Mesothelial cell of epicardium (in vitro differentiated cells): Measurements from ENCODE around the gene TEX9. TPM values are rescaled to one million over a fixed set of nuclear protein-coding genes. Genes with fewer than 3 reads are reported as not detected.

Source experiments
- DNase-seq, 2 experiments: peaks; one replicate each; pipeline ENCODE4 v3.0.0; 2021; ENCODE audit warnings: low spot score in 2 of 2; ENCODE audit not compliant: unreplicated experiment in 2 of 2
- H3K27ac Mint-ChIP-seq: 2 replicates; pipeline ENCODE4 v1.8.0; 2021; ENCODE audit warnings: mixed read lengths
- H3K27me3 Mint-ChIP-seq: 2 replicates; pipeline ENCODE4 v1.8.0; 2021; ENCODE audit warnings: low read depth, mixed read lengths
- H3K36me3 Mint-ChIP-seq: 2 replicates; pipeline ENCODE4 v1.8.0; 2021; ENCODE audit warnings: mixed read lengths
- H3K4me1 Mint-ChIP-seq: 2 replicates; pipeline ENCODE4 v1.8.0; 2021; ENCODE audit warnings: mixed read lengths
- H3K4me3 Mint-ChIP-seq: 2 replicates; pipeline ENCODE4 v1.8.0; 2021; ENCODE audit warnings: mild to moderate bottlenecking, moderate library complexity, mixed read lengths
- H3K9me3 Mint-ChIP-seq: 2 replicates; pipeline ENCODE4 v1.8.0; 2021; ENCODE audit warnings: mixed read lengths
- total RNA-seq: library from RNA; stranded (reverse); gene quantifications from 3 replicates; pipeline ENCODE4 v1.2.1, GENCODE V29; 2021
- TF ChIP-seq, protein P1 (sequence below): fragments of 200-600 bp; sonication (generic); IDR thresholded peaks from one replicate; pipeline ENCODE4 v1.5.0; 2021; ENCODE audit warnings: antibody characterized with exemption; ENCODE audit not compliant: unreplicated experiment

Gene TEX9
- total RNA-seq, 1 donor from 2014 or later = 23.4 TPM

- no peak overlapping the region for H3K4me3 Mint-ChIP-seq
- H3K36me3 Mint-ChIP-seq = no peaks in the 10 kb centered on the region
- no peak overlapping the region for H3K27ac Mint-ChIP-seq
- no peak for DNase-seq
- H3K9me3 Mint-ChIP-seq = peaks cover 10% of the 10 kb centered on the region
- H3K27me3 Mint-ChIP-seq = no peaks in the 10 kb centered on the region
- TF ChIP-seq, protein P1, sequence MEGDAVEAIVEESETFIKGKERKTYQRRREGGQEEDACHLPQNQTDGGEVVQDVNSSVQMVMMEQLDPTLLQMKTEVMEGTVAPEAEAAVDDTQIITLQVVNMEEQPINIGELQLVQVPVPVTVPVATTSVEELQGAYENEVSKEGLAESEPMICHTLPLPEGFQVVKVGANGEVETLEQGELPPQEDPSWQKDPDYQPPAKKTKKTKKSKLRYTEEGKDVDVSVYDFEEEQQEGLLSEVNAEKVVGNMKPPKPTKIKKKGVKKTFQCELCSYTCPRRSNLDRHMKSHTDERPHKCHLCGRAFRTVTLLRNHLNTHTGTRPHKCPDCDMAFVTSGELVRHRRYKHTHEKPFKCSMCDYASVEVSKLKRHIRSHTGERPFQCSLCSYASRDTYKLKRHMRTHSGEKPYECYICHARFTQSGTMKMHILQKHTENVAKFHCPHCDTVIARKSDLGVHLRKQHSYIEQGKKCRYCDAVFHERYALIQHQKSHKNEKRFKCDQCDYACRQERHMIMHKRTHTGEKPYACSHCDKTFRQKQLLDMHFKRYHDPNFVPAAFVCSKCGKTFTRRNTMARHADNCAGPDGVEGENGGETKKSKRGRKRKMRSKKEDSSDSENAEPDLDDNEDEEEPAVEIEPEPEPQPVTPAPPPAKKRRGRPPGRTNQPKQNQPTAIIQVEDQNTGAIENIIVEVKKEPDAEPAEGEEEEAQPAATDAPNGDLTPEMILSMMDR = no peak
- H3K4me1 Mint-ChIP-seq = no peaks in the 10 kb centered on the region
Observed at GRCh38 chr15:56351957-56352506, 13.2 kb upstream of the TEX9 start.

- H3K4me1 Mint-ChIP-seq = no peaks in the 10 kb centered on the region
- no peaks in the 10 kb centered on the region for H3K27me3 Mint-ChIP-seq
- peaks cover 10% of the 10 kb centered on the region for H3K9me3 Mint-ChIP-seq
- H3K27ac Mint-ChIP-seq = no peak overlapping the region
- no peak overlapping the region for H3K4me3 Mint-ChIP-seq
- TF ChIP-seq, protein P1 = no peak
- no peak for DNase-seq
- no peaks in the 10 kb centered on the region for H3K36me3 Mint-ChIP-seq
Observed at GRCh38 chr15:56353119-56353518, 12.1 kb upstream of the TEX9 start.

GRCh38 chr15:56353740-56354139, 11.5 kb upstream of the TEX9 start:
- Mint-ChIP-seq H3K4me1 (no peaks in the 10 kb centered on the region), H3K9me3 (peaks cover 7% of the 10 kb centered on the region), H3K4me3 (no peak overlapping the region), H3K36me3 (no peaks in the 10 kb centered on the region), H3K27ac (no peak overlapping the region), H3K27me3 (no peaks in the 10 kb centered on the region)
- DNase-seq = no peak
- TF ChIP-seq, protein P1 = no peak

- DNase-seq = no peak
- H3K4me3 Mint-ChIP-seq = no peak overlapping the region
- no peaks in the 10 kb centered on the region for H3K27me3 Mint-ChIP-seq
- no peaks in the 10 kb centered on the region for H3K4me1 Mint-ChIP-seq
- H3K36me3 Mint-ChIP-seq = no peaks in the 10 kb centered on the region
- peaks cover 10% of the 10 kb centered on the region for H3K9me3 Mint-ChIP-seq
- H3K27ac Mint-ChIP-seq = no peak overlapping the region
- TF ChIP-seq, protein P1 = no peak
Observed at GRCh38 chr15:56356616-56357015, 8.6 kb upstream of the TEX9 start.

- Mint-ChIP-seq H3K4me3 (no peak overlapping the region), H3K4me1 (no peaks in the 10 kb centered on the region), H3K27me3 (no peaks in the 10 kb centered on the region), H3K27ac (no peak overlapping the region), H3K36me3 (no peaks in the 10 kb centered on the region), H3K9me3 (peaks cover 21% of the 10 kb centered on the region)
- DNase-seq = no peak
- TF ChIP-seq, protein P1 = no peak
Observed at GRCh38 chr15:56358604-56359003, 6.6 kb upstream of the TEX9 start.

DNA sequence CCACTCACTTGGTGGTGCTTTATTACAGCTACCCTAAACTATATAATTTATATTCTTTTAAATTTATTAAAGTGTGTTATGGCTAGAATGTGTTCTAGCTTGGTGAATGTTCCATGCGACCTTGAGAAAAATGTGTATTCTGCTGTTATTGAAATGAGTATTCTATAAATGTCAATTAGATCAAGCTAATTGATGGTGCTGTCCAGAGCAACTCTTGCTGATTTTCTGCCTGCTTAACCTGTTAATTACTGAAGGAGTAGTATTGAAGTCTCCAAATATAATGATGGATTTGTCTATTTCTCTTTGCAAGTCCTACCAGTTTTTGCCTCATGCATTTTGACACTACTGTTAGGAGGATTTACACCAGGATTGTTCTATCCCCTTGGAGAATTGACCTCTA, 3.2 kb upstream of the TEX9 start:
- Mint-ChIP-seq H3K4me3 (no peak overlapping the region), H3K36me3 (no peaks in the 10 kb centered on the region), H3K27ac (no peak overlapping the region), H3K27me3 (no peaks in the 10 kb centered on the region), H3K4me1 (peaks cover 8% of the 10 kb centered on the region), H3K9me3 (peaks cover 21% of the 10 kb centered on the region)
- DNase-seq = no peak
- TF ChIP-seq, protein P1 = no peak
